GM12878 (cell line): ENCODE data around the gene PTPRN2. TPM values are rescaled to one million over a fixed set of nuclear protein-coding genes. Genes with fewer than 3 reads are reported as not detected.

Source experiments
- ATAC-seq: fragments of 200-7000 bp; cut with Tn5 transposase; 3 replicates; pipeline ENCODE4 v1.9.1; 2020; ENCODE audit warnings: mild to moderate bottlenecking, moderate library complexity
- BruUV-seq: library from RNA; stranded (reverse); fragments of 400-500 nt; replicated peaks from 2 replicates; lab custom pipeline; 2021; lab: Mats Ljungman, UMichigan
- CTCF ChIA-PET: fragments of 300-600 bp; sonication (Branson Sonifier 250); formaldehyde crosslinking; extraction: SDS; loops from one replicate; lab custom pipeline; 2021; ENCODE audit warnings: inconsistent platforms; lab: Yijun Ruan, JAX
- POLR2A ChIA-PET: fragments of 350-600 bp; formaldehyde crosslinking; extraction: SDS; loops from one replicate; lab custom pipeline; 2021; ENCODE audit warnings: inconsistent platforms; lab: Charles Lee
- RAD21 ChIA-PET: fragments of 300-600 bp; sonication (Branson Sonifier 250); formaldehyde crosslinking; loops from one replicate; lab custom pipeline; 2023; ENCODE audit warnings: antibody characterized with exemption; ENCODE audit not compliant: unreplicated experiment; lab: Charles Lee
- SMC1A ChIA-PET: fragments of 300-600 bp; sonication (Branson Sonifier 250); formaldehyde crosslinking; loops from one replicate; lab custom pipeline; 2023; ENCODE audit not compliant: unreplicated experiment, uncharacterized antibody; lab: Charles Lee
- DNase-seq: peaks from one replicate; pipeline ENCODE4 v3.0.0-alpha.2; 2011; ENCODE audit warnings: low read depth, low spot score
- FAIRE-seq: peaks from 3 replicates; lab custom pipeline; 2011; peaks lifted over from hg19 to GRCh38; lab: Jason Lieb, UNC
- H2AFZ ChIP-seq: 2 replicates; pipeline ENCODE4 v1.6.0; 2011; ENCODE audit warnings: low read depth, low read length, control low read depth; ENCODE audit not compliant: control insufficient read depth
- H3K27ac ChIP-seq: 2 replicates; pipeline ENCODE4 v1.5.1; 2011; ENCODE audit warnings: control low read depth; ENCODE audit not compliant: control insufficient read depth, insufficient read depth
- H3K27me3 ChIP-seq, 2 experiments: replicated peaks in 1 of 2; 2 replicates each; pipeline versions ENCODE4 v1.6.0 to v1.6.1; 2011; ENCODE audit warnings: low read length in 1 of 2; ENCODE audit not compliant: control insufficient read depth in 2 of 2, insufficient read depth in 2 of 2
- H3K36me3 ChIP-seq, 2 experiments: 2 replicates each; pipeline ENCODE4 v1.5.1; 2011; ENCODE audit warnings: low read length in 1 of 2; ENCODE audit not compliant: control insufficient read depth in 2 of 2, insufficient read depth in 2 of 2
- H3K4me1 ChIP-seq: 2 replicates; pipeline ENCODE4 v1.6.1; 2011; ENCODE audit warnings: mild to moderate bottlenecking, low read length, moderate library complexity, mixed read lengths; ENCODE audit not compliant: control insufficient read depth, insufficient read depth
- H3K4me2 ChIP-seq: 2 replicates; pipeline ENCODE4 v1.6.0; 2011; ENCODE audit warnings: control low read depth; ENCODE audit not compliant: control insufficient read depth, insufficient read depth
- H3K4me3 ChIP-seq: fragments of 200-600 bp; sonication (generic); 2 replicates; pipeline ENCODE4 v1.5.1; 2016
- H3K79me2 ChIP-seq: 2 replicates; pipeline ENCODE4 v1.6.0; 2011; ENCODE audit warnings: low read length; ENCODE audit not compliant: control insufficient read depth, insufficient read depth
- H3K9ac ChIP-seq: 2 replicates; pipeline ENCODE4 v1.8.0; 2011; ENCODE audit warnings: low read length, control low read depth, mixed read lengths; ENCODE audit not compliant: control insufficient read depth, insufficient read depth
- H3K9me3 ChIP-seq: replicated peaks from 3 replicates; pipeline ENCODE4 v1.5.1; 2011; ENCODE audit warnings: mild to moderate bottlenecking, low read length; ENCODE audit not compliant: control insufficient read depth, insufficient read depth
- H4K20me1 ChIP-seq: 2 replicates; pipeline ENCODE4 v1.6.0; 2011; ENCODE audit not compliant: control insufficient read depth, insufficient read depth
- ASH2L ChIP-seq: fragments of 300-600, 200-600 bp; sonication (generic); IDR thresholded peaks from 2 replicates; pipeline ENCODE4 v1.6.1; 2017; ENCODE audit warnings: low read depth, mild to moderate bottlenecking, borderline replicate concordance
- CTCF ChIP-seq, 3 experiments: IDR thresholded peaks in 2 of 3; conservative IDR thresholded peaks in 1 of 3; 2 replicates each; pipeline ENCODE4 v1.5.1; 2011; ENCODE audit warnings: low read depth in 3 of 3, low read length in 3 of 3, mild to moderate bottlenecking in 3 of 3, control low read depth in 2 of 3, moderate library complexity in 2 of 3, inconsistent platforms in 1 of 3, mixed read lengths in 1 of 3; ENCODE audit not compliant: control insufficient read depth in 2 of 3, insufficient read depth in 1 of 3; ENCODE audit errors: extremely low read depth in 1 of 3
- DPF2 ChIP-seq: fragments of 450-650 bp; IDR thresholded peaks from 2 replicates; pipeline ENCODE4 v1.6.1; 2017; ENCODE audit warnings: mild to moderate bottlenecking
- NFIC ChIP-seq: IDR thresholded peaks from 2 replicates; pipeline ENCODE4 v1.6.1; 2012; ENCODE audit warnings: low read depth, mild to moderate bottlenecking, inconsistent platforms, low read length, moderate library complexity
- RB1 ChIP-seq: fragments of 450-650 bp; formaldehyde crosslinking; IDR thresholded peaks from 2 replicates; pipeline ENCODE4 v1.6.1; 2017; ENCODE audit warnings: mild to moderate bottlenecking, borderline replicate concordance
- USF1 ChIP-seq: IDR thresholded peaks from 2 replicates; pipeline ENCODE4 v1.6.1; 2011; ENCODE audit warnings: borderline replicate concordance, low read depth, mild to moderate bottlenecking, moderate library complexity, mixed read lengths, low read length; ENCODE audit not compliant: insufficient read depth; ENCODE audit errors: extremely low read length
- YBX1 ChIP-seq: fragments of 450-650 bp; IDR thresholded peaks from 2 replicates; pipeline ENCODE4 v1.6.1; 2016; ENCODE audit warnings: antibody characterized with exemption
- WGBS: methylation state at CpG from one replicate; pipeline ENCODE4 v1.1.6; 2016; ENCODE audit warnings: low lambda C conversion rate; ENCODE audit not compliant: insufficient replicate concordance, insufficient coverage; ENCODE audit errors: missing lambda C conversion rate; 5-methylcytosine and 5-hydroxymethylcytosine counted together
- in situ Hi-C: fragments of 300-500 bp; cut with MboI; formaldehyde crosslinking; loops from 9 replicates; pipeline ENCODE4 v1.14.3; 2018; ENCODE audit warnings: mixed read lengths
- intact Hi-C: fragments of 100-400 bp; cut with micrococcal nuclease; formaldehyde crosslinking; loops from one replicate; pipeline ENCODE4 v1.14.2; 2022; ENCODE audit not compliant: unreplicated experiment
- polyA plus RNA-seq, 11 experiments: library from polyadenylated mRNA; depleted of rRNA in 4 of 11; unstranded in 6 of 11; stranded (reverse) in 5 of 11; fragments of >200 nt; fragmentation: Nextera tagmentation in 4 of 11; fragmentation: Illumina TruSeq in 1 of 11; extraction: Ambion mirVana in 4 of 11; extraction: Trizol in 1 of 11; gene quantifications; 1 replicate in 1 of 11; 2 replicates in 10 of 11; pipeline versions ENCODE4 v1.2.1 to v1.2.3, GENCODE V29; 2011 to 2016; ENCODE audit warnings: inconsistent platforms in 2 of 11, missing spikeins in 2 of 11, low read depth in 1 of 11
- total RNA-seq, 4 experiments: library from RNA; depleted of rRNA in 3 of 4; stranded (reverse); fragments of >200 nt in 3 of 4; fragmentation: Illumina TruSeq in 1 of 4; extraction: Trizol in 1 of 4; gene quantifications; 2 replicates each; pipeline versions ENCODE4 v1.2.1 to v1.2.3, GENCODE V29; 2013 to 2021

PTPRN2 gene
- total and polyA plus RNA-seq, 10 of the 15 experiments (the other 5 are each of a cell fraction or from before 2014, with no cell fraction given) = 5.4 TPM; not detected in 9

DNA sequence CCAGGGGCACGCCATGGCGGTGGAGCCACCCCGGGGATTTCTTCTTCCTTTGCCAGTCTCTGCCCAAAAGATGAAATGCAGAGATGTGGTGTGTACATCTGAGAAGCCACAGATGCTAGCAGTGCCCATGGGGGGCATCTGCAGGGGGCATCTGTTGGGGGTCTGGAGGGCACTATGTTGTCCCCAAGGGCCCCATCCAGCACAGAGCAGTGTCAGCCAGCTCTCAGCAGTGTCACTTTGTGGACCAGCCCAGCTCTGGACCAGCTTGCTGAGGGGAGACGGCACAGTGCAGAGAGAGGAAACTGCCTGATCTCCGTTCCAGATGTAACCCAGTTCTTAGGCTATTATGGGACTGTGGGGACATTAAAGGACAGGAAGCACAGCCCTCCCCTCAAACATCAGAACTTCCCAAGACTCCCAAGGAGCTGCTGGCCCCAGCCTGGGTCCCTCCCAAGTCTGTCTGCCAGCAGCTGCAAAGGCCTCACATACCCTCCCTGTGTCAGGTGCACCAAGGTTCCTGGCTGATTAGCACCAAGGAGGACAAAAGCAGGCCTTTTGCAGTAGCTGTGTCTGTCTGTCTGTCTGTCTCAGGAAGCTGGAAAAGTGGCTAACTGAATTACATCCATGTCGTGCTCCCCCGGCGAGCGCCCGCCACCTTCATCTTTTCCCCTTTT, 536.5 kb downstream of the PTPRN2 start:
- ChIA-PET POLR2A (no interaction called here), SMC1A (no interaction called here), RAD21 (no interaction called here), CTCF (interaction anchor here (0.9 kb wide), 1 partner anchor 1057 kb away, joined by 3 read pairs; no protein-coding TSS in a partner anchor)
- H3K4me2 ChIP-seq = no peak overlapping the region
- H3K36me3 ChIP-seq = no peaks in the 10 kb centered on the region
- H3K9me3 ChIP-seq = no peaks in the 10 kb centered on the region; the same call in 2 of the 3 replicates
- no peak overlapping the region for H3K9ac ChIP-seq
- H3K4me1 ChIP-seq = no peaks in the 10 kb centered on the region
- no peak overlapping the region for H2AFZ ChIP-seq
- no peak for FAIRE-seq
- H3K27ac ChIP-seq = no peak overlapping the region
- no peaks in the 10 kb centered on the region for H3K79me2 ChIP-seq
- ATAC-seq = no peak
- no peak for DNase-seq
- H3K27me3 ChIP-seq = no peaks in the 10 kb centered on the region
- no peak for TF ChIP-seq DPF2
- TF ChIP-seq, all 136 proteins: peak for 0
- no TSS peak for BruUV-seq
- no peak overlapping the region for H3K4me3 ChIP-seq
- intact Hi-C loops (no loop called here), in situ Hi-C loops (no loop called here)
- 47% methylated on average over 10 of the region's 10 CpGs for WGBS
- no peaks in the 10 kb centered on the region for H4K20me1 ChIP-seq

GRCh38 chr7:158050441-158050977, 537.1 kb downstream of the PTPRN2 start:
- no peaks in the 10 kb centered on the region for H3K36me3 ChIP-seq
- no peaks in the 10 kb centered on the region for H4K20me1 ChIP-seq
- WGBS = 29% methylated on average over 10 of the region's 10 CpGs
- no peak overlapping the region for H3K9ac ChIP-seq
- H3K4me1 ChIP-seq = no peaks in the 10 kb centered on the region
- intact Hi-C loops = no loop called here
- H3K27ac ChIP-seq = no peak overlapping the region
- H3K27me3 ChIP-seq = no peaks in the 10 kb centered on the region
- ChIA-PET SMC1A (no interaction called here), POLR2A (no interaction called here), CTCF (interaction anchor here (0.9 kb wide), 1 partner anchor 1058 kb away, joined by 3 read pairs; no protein-coding TSS in a partner anchor), RAD21 (no interaction called here)
- no peak overlapping the region for H3K4me3 ChIP-seq
- no peak for DNase-seq
- BruUV-seq = no TSS peak
- no peak for ATAC-seq
- in situ Hi-C loops = no loop called here
- H3K4me2 ChIP-seq = no peak overlapping the region
- no peak overlapping the region for H2AFZ ChIP-seq
- H3K79me2 ChIP-seq = no peaks in the 10 kb centered on the region
- H3K9me3 ChIP-seq = no peaks in the 10 kb centered on the region; the same call in 2 of the 3 replicates
- no peak for FAIRE-seq
- TF ChIP-seq CTCF (IDR thresholded peaks at IDR 0.05 in 2 of 3, conservative IDR thresholded peaks at IDR 0.05 in 1 of 3; ENCODE audit: control insufficient read depth in 2 of 3, extremely low read depth in 1 of 3, insufficient read depth in 1 of 3, low read depth in 3 of 3, low read length in 3 of 3) = no peak
- TF ChIP-seq USF1 = no peak
- no peak for TF ChIP-seq YBX1
- TF ChIP-seq NFIC = no peak
- TF ChIP-seq ASH2L = no peak
- no peak for TF ChIP-seq RB1
